Caki2 (cell line): Measurements from ENCODE around the gene INCENP. TPM values are rescaled to one million over a fixed set of nuclear protein-coding genes. Genes with fewer than 3 reads are reported as not detected.
"Not testable (repeated sequence)": the region's sequence is repeated elsewhere in the genome, so short reads cannot be mapped to it uniquely, and the experiment has no call there.

Experiments used
- DNase-seq: peaks from one replicate; pipeline ENCODE4 v3.0.0-alpha.2; 2015; ENCODE audit warnings: low read depth
- in situ Hi-C: cut with HindIII; loops from 2 replicates; pipeline ENCODE4 v1.10.0; 2016; ENCODE audit warnings: low sequenced_read_pairs, low pct_unique_long_range_greater_than_20kb, mixed read lengths
- total RNA-seq: library from RNA; depleted of rRNA; stranded (reverse); fragments of >200 nt; shearing (Covaris generic); gene quantifications from 2 replicates; pipeline ENCODE4 v1.2.3, GENCODE V29; 2014; ENCODE audit warnings: low replicate concordance

The INCENP gene
- total RNA-seq, 1 experiment from 2014 or later, result 34.7 TPM

DNA sequence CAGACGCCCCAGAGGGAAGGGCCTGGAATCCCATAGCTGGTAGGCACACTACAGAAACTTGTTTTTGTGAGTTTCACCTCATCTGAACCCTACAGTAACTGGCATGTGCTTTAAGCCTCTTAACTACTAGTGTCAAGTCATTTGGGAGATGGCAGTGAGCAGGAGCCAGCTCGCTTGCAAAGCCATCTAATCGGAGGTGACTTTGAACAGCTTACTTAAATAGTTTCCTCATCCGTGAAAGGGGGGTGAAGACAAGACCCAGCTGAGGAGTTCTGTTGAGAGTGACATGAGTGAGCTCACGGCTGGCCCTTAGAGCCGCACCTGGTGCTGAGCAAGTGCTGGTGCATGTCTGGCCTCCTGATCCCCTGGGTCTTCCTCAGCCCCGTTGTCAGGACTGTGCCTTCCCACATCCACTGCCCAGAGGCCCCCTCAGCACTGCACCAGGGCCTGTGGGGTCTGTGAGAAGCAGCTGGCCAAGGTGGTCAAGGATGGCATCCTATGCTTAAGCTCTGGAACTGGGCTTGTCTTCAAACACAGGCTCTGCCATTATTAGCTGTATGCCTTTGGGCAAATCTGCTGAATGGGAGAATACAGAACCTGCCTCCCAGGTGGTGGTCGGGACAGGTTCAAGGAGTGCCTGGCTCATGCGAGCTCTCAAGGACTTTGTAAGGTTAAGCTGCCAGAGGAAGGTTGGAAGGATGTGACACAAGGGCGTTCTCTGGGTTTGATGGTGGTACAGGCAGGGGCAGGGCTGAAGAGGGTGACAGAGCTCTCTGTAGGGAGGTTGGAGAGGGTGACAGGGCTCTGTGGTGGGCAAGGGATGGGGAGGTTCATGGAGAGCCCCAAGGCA is 27.3 kb downstream of the INCENP start:
- in situ Hi-C loops, result no loop called here
- DNase-seq, result no peak

DNA sequence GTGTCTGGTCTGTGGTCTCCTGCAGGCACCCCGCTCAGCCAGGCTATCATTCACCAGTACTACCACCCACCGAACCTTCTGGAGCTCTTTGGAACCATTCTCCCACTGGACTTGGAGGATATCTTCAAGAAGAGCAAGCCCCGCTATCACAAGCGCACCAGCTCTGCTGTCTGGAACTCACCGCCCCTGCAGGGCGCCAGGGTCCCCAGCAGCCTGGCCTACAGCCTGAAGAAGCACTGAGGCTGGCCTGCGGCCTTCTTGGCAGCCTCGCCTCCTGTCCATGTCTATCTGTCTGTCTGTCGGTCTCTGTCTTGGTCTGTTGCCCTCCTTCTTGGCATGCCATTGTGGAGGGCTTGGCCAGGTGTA is 27.9 kb downstream of the INCENP start:
- in situ Hi-C loops, result no loop called here
- no peak for DNase-seq

DNA sequence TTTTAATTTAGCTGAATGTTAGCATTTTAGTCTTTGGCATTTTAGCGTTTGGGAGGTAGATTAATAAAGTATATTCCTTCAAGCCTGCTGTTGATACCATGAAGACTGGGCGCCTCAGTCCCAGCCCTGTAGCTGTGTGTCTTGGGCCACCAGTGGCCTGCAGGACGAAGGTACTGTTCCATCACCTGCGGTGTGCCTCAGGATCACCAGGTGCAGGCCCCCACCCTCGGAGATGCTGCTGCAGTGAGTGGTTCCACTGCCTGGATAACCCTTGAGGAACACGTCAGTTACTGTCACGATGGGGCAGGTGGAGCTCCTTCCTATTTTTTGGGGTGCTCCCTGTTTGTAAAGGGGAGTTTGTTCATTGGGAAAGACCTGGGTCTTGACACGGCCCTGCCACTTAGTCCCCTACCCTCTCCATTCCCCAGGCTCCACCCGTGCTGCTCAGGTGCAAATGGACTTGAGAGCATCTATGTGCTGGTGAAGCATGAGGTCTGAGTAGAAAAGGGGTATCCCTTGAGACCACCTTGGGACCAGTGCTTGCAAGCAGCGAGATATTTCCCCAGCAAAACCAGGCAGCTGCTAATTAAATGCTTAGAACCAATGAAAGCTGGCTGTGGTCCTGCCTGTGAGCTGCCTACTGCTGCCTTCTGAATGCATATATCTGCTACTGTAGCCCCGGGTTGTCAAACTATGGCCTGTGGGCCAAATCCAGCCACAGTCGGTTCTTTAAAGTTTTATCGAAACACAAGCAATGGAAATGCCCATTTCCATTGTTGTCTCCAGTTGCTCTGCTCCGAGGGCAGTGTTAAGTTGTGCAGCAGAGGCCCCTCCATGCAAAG is 28.7 kb downstream of the INCENP start:
- no peak for DNase-seq
- in situ Hi-C loops, result no loop called here

DNA sequence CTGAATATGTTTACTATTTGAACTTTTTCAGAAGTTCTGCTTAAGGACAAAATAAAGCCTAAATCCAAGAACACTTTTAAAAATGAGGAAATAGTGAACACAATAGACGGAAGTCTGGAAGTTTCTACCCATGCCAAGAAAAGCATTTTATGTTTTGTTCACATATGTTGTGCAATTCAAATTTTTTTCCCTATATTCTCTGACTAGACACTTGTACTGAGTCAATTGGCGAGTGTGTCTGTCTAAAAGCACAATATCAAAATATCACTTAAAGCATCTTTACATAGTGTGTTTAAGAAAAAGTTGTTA is 29.2 kb downstream of the INCENP start:
- in situ Hi-C loops, result no loop called here
- DNase-seq, result no peak

DNA sequence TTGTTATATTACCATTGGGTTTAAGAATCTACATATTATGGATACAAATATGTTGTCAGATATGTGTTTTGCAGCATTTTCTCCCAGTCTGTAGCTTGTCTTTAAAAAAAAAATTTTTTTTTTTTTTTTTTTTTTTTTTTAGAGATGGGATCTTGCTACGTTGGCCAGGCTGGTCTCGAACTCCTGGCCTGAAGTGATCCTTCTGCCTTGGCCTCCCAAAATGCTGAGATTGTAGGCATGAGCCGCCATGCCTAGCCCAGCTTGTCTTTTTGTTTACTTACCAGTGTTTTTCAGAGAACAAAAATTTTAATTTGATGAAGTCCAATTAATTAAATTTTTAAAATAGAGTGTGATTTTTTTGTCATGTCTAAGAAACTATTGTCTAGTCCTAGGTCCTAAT is 29.8 kb downstream of the INCENP start:
- DNase-seq, result no peak
- in situ Hi-C loops, result no loop called here

DNA sequence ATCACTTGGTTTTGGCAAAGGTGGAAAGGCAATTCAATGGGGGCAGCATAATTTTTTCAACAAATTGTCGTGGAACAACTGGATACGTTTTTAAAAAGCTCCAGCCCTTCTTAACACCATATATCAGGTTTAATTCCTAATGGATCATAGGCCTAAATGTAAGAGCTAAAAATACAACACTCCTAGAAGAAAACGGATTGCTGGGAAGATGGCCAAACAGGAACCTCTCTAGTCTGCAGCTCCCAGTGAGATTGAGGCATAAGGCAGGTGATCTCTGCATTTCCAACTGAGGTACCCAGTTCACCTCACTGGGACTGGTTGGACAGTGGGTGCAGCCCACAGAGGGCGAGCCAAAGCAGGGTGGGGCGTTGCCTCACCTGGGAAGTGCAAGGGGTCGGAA is 33.8 kb downstream of the INCENP start:
- in situ Hi-C loops, result no loop called here

DNA sequence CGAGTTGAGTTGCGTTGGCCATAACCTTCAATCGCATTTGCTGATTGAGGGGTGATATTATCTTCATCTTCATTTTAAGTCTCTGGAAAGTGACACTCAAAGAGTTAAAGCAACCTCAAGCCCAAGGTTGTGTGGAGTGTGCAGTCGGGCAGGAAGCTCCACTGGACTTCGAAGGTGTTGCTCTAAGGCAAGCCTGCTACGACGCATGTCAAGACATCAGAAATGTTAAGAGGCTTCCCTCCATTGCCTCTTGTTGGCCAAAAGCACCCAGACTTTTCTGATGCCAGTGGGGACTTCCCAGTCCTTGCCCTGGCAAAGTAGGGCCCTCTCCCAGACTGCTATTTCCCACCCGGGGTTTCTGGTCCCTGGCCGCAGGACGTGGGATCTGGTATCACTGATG is 42.6 kb downstream of the INCENP start:
- no peak for DNase-seq
- in situ Hi-C loops, result no loop called here

More for the DNA sequence above, 33.8 kb downstream of the INCENP start:
- no peak for DNase-seq

DNA sequence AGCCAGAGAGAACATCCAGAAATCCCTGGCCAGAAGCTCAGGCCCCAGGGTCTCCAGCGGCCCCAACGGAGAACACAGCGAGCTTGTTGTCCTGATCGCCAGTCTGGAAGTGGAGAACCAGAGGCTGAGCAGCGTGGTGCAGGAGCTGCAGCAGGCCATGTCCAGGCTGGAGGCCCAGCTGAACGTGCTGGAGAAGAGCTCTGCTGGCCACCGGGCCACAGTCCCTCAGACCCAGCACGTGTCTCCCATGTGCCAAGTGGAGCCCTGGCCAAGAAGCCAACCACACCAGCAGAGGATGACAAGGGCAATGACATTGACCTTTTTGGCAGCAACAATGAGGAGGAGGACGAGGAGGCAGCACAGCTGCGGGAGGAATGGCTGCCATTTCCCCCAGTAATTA is 45.6 kb downstream of the INCENP start:
- in situ Hi-C loops, result no loop called here
- DNase-seq, result no peak

DNA sequence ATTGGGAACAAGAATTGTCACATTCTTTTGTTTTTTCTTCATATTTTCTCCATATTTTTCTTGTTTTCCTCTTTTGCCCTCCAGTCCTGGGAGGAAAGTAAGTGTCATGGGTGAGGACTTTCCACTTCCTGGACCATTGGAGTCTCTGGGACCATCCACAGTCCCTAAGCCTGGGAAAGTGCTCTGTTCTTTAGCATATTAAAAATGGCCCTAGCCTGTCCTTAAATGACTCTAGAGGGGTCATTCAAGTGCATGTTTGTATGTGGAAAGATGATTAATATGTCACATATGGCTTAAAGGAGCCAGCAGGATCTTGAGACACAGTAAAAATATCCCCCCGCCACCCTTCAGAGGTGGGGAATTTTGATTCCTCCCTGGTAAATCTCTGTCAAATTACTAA is 46.1 kb downstream of the INCENP start:
- in situ Hi-C loops, result no loop called here

DNA sequence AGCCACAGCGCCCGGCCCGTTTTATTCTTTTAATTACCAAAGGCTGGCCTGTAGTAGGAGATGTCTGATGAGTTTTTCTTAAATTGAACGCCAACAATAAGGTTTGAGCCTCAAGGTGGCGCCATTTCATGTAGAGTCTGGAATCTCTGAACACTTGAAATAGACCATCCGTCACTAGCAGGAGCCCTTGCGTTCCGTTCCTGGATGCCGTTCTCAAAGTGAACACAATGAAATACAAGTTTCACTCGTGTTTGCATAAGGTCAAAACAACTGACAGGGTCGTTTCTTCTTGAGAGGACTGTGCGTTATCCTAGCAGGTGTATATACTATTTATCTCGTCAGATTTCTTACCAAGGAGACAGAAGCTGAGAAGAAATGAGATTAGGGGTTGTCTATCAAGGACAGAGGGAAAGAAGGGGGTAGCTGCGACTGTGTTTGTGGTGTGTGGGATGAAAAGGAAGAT is 47.5 kb downstream of the INCENP start:
- in situ Hi-C loops, result no loop called here
- DNase-seq, result peak; percentile 61

More for the DNA sequence above, 46.1 kb downstream of the INCENP start:
- no peak for DNase-seq

DNA sequence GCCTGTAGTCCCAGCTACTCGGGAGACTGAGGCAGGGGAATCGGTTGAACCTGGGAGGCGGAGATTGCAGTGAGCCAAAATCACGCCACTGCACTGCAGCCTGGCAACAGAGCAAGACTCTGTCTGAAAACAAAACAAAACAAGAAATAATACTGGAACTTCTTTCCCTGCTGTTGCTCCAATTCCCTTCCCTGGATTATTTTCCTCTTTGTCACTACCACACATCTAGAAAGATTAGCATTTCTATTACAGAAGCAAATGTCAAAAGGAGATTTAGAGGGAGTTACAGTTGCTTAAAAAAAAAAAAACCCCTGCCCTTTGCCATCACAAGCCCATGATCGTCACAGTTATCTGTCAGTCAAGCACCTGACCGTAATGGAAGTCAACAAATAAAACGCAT is 48.5 kb downstream of the INCENP start:
- DNase-seq, result no peak
- in situ Hi-C loops, result no loop called here

DNA sequence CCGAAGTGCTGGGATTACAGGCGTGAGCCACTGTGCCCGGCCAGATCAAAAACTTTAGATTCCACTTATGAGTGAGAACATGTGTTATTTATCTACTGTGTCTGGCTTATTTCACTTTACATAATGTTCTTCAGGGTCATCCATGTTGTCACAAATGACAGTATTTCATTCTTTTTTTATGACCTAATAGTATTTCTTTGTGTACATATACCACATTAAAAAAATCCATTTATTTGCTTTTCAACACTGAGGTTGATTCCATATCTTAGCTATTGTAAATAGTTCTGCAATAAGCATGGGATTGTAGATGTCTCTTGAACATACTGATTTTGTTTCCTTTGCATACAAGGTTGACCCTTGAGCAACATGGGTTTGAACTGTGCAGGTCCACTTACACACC is 53.0 kb downstream of the INCENP start:
- DNase-seq, result no peak
- in situ Hi-C loops, result no loop called here

DNA sequence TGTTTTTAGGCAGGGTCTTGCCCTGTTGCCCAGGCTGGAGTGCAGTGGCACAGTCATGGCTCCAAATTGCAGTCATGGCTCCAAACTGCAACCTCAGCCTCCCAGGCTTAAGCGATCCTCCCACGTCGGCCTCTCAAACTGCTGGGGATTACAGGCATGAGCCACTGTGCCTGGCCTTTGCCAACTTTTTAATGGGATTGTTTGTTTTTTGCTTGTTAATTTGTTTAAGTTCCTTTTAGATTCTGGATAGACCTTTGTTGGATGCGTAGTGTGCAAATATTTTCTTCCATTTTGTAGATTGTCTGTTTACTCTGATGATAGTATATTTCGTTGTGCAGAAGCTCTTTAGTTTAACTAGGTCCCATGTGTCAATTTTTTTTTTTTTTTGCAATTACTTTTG is 56.2 kb downstream of the INCENP start:
- DNase-seq, result no peak
- in situ Hi-C loops, result no loop called here

DNA sequence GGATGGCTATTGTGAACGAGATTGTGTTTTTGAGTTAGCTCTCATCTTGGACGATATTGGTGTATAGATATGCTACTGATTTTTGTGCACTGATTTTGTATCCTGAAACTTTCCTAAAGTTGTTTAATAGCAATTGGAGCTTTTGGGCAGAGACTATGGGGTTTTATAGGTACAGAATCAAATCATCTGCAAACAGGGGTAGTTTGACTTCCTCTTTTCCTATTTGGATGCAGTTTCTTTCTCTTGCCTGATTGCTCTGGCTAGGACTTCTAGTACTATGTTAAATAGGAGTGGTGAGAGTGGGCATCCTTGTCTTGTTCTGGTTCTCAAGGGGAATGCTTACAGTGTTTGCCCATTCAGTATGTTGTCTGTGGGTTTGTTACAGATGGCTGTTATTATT is 57.3 kb downstream of the INCENP start:
- DNase-seq, result no peak
- in situ Hi-C loops, result no loop called here

DNA sequence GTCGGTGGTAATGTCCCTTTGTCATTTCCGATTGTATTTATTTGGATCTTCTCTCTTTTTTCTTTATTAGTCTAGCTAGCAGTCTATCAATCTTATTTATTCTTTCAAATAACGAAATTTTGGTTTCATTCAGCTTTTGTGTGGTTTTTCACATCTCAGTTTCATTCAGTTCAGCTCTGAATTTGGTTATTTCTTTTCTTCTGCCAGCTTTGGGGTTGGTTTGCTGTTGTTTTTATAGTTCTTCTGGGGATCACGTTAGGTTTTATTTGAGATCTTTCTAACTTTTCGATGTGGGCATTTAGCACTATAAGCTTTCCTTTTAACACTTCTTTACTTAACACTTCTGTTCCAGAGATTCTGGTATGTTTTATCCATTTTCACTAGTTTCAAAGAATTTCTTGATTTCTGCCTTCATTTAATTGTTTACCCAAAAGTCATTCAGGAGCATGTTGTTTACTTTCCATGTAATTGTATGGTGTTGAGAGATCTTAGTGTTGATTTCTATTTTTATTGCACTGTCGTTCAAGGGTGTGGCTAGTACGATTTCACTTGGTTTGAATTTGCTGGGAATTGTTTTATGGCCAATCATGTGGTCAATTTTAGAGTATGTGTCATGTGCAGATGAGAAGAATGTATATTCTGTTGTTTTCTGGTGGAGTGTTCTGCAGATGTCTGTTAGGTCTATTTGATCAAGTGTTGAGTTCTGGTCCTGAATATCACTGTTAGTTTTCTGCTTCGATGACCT is 58.5 kb downstream of the INCENP start:
- no peak for DNase-seq
- in situ Hi-C loops, result no loop called here

DNA sequence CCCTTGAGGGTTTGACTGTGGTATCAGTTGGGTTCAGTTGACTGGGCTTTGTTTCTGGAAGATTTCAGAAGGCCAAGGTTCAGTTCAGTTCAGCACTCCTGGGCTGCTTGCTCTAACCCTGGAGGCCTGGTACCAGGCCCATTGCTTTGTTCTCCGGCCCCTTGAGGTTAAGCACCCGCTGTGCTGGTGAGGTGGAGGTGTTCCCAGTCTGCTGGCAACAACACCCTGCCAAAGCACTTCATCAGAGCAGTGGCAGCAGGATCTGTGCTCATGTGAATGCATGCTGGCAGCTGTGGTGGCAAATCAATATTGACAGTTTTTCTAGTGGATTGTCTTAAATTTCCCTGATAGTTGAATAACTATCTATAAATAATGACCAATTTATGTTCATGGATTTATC is 62.4 kb downstream of the INCENP start:
- in situ Hi-C loops, result no loop called here
- no peak for DNase-seq

DNA sequence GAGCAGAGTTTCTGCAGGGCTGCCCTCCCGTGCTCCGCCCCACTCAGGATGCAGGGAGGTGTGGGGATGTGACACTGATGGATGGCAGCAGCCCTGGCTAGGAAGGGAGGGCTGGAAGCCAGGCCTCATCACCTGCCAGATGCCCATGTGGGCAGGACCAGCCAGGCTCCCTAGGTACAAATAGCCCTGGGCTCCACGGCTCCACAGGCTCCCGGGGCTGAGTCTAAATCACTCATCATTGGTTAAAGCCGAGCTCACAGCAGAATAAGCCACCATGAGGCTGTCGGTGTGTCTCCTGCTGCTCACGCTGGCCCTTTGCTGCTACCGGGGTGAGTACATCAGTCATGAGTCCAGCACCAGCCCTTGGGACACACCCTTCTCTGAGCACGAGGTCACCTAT is 66.2 kb downstream of the INCENP start, which contains the start of gene SCGB1D1:
TSS of gene SCGB1D1 (plus strand) at position 206 of the 400 bp plus-strand sequence. CDS start at position 275, 69 bp downstream.
- DNase-seq, result no peak
- in situ Hi-C loops, result no loop called here

DNA sequence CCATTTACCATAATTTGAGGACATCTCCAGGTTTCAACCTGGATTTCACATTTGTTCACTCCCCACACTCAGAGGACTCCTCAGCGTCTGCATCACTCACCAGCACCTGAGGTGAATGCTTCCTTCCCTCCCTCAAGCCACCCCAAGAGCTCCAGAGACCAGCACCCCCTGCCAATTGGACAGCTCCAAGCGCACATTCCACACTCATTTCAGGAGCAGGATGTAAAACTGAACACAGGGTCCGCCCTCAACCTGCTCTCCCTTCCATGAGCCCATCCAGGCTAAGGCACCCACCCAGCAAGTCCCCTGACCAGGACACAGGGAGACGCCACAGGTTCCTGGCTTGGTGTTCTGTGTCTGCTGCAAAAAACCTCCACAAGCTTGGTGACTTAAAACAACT is 70.1 kb downstream of the INCENP start:
- in situ Hi-C loops, result no loop called here
- DNase-seq, result no peak

DNA sequence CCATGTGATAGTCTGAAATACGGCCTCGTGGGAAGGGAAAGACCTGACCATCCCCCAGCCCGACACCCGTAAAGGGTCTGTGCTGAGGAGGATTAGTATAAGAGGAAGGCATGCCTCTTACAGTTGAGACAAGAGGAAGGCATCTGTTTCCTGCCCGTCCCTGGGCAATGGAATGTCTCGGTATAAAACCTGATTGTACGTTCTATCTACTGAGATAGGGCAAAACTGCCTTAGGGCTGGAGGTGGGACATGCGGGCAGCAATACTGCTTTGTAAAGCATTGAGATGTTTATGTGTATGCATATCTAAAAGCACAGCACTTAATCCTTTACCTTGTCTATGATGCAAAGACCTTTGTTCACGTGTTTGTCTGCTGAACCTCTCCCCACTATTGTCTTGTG is 71.2 kb downstream of the INCENP start:
- in situ Hi-C loops, DNase-seq: not testable (repeated sequence)
